ENCODE results near the gene GLTP. TPM values are rescaled to one million over a fixed set of nuclear protein-coding genes. Genes with fewer than 3 reads are reported as not detected.

The GLTP gene
- total RNA-seq, 1 experiment from 2014 or later: 15.5 TPM

GRCh38 chr12:109827080-109827479 lies 53.3 kb downstream of the GLTP start:
- Histone ChIP-seq H2AFZ (ENCODE audit: low read length) (no peak overlapping the region), H3K14ac (ENCODE audit: insufficient read depth, low read length) (no peak overlapping the region), H4K91ac (ENCODE audit: insufficient read length, low read depth, low read length) (no peak overlapping the region), H3K79me1 (ENCODE audit: insufficient read depth, low read depth, low read length, poor library complexity, severe bottlenecking) (no peaks in the 10 kb centered on the region), H3K27ac (ENCODE audit: insufficient read length, low read depth, low read length) (no peak overlapping the region), H3K4me1 (ENCODE audit: insufficient read depth, low read length) (no peaks in the 10 kb centered on the region), H2BK5ac (ENCODE audit: insufficient read length, low read length) (no peak overlapping the region), H4K5ac (ENCODE audit: insufficient read length, low read depth, low read length) (no peak overlapping the region), H2BK20ac (ENCODE audit: low read depth, low read length, poor library complexity, severe bottlenecking) (no peak overlapping the region), H3K9ac (ENCODE audit: extremely low read depth, insufficient read length, low read length) (no peak overlapping the region), H2BK12ac (ENCODE audit: insufficient read length, low read depth, low read length) (no peak overlapping the region), H3K79me2 (ENCODE audit: insufficient read depth, low read length) (no peaks in the 10 kb centered on the region), H3K4me2 (ENCODE audit: insufficient read depth, insufficient read length, low read length) (no peak overlapping the region), H3K27me3 (ENCODE audit: insufficient read depth, low read length) (no peaks in the 10 kb centered on the region), H3T11ph (ENCODE audit: low read length) (no peak overlapping the region), H3K18ac (ENCODE audit: insufficient read length, low read depth, low read length) (no peak overlapping the region), H3K56ac (ENCODE audit: insufficient read length, low read depth, low read length) (no peak overlapping the region), H2BK120ac (ENCODE audit: low read depth, low read length, poor library complexity, severe bottlenecking) (no peak overlapping the region), H3K4ac (ENCODE audit: low read depth, low read length) (no peak overlapping the region), H3K23ac (ENCODE audit: insufficient read length, low read depth, low read length) (no peak overlapping the region), H4K20me1 (ENCODE audit: control insufficient read depth, insufficient read depth, insufficient read length) (peaks cover 2% of the 10 kb centered on the region), H3K9me3 (ENCODE audit: control insufficient read depth, low read depth, low read length) (no peaks in the 10 kb centered on the region), H2AK5ac (ENCODE audit: insufficient read length, low read length) (no peak overlapping the region), H2BK15ac (ENCODE audit: low read depth, low read length) (no peak overlapping the region), H4K8ac (replicated peaks; ENCODE audit: insufficient read length, low read depth, low read length) (no peak overlapping the region), H3K23me2 (ENCODE audit: insufficient read length, low read depth, low read length, poor library complexity, severe bottlenecking) (no peaks in the 10 kb centered on the region)
- DNase-seq: no peak
- Mint-ChIP-seq H3K36me3 (ENCODE audit: insufficient read depth in 1 of 3, low read depth in 3 of 3) (no peaks in the 10 kb centered on the region), H3K27ac (no peak overlapping the region), H3K9me3 (no peaks in the 10 kb centered on the region), H3K4me1 (peaks cover 12 to 13% of the 10 kb centered on the region in 2 experiments), H3K4me3 (no peak overlapping the region), H3K27me3 (ENCODE audit: low read depth) (no peaks in the 10 kb centered on the region)
- no CpG with 5 or more reads among the region's 3 CpGs for WGBS (ENCODE audit: extremely low coverage, insufficient read length, low lambda C conversion rate)
- TF ChIP-seq, protein P1, sequence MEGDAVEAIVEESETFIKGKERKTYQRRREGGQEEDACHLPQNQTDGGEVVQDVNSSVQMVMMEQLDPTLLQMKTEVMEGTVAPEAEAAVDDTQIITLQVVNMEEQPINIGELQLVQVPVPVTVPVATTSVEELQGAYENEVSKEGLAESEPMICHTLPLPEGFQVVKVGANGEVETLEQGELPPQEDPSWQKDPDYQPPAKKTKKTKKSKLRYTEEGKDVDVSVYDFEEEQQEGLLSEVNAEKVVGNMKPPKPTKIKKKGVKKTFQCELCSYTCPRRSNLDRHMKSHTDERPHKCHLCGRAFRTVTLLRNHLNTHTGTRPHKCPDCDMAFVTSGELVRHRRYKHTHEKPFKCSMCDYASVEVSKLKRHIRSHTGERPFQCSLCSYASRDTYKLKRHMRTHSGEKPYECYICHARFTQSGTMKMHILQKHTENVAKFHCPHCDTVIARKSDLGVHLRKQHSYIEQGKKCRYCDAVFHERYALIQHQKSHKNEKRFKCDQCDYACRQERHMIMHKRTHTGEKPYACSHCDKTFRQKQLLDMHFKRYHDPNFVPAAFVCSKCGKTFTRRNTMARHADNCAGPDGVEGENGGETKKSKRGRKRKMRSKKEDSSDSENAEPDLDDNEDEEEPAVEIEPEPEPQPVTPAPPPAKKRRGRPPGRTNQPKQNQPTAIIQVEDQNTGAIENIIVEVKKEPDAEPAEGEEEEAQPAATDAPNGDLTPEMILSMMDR (conservative IDR thresholded peaks at IDR 0.05): no peak

All from H9 (cell line).